ENCODE data around the gene IL13RA1. TPM values are rescaled to one million over a fixed set of nuclear protein-coding genes. Genes with fewer than 3 reads are reported as not detected.

The IL13RA1 gene
- total RNA-seq (100 to 1,000 TPM in 1 of 2 donors, 10 to 100 TPM in 1; 31.2 to 137 TPM), polyA plus RNA-seq (10 to 100 TPM; 35.9 to 53.1 TPM)

DNA sequence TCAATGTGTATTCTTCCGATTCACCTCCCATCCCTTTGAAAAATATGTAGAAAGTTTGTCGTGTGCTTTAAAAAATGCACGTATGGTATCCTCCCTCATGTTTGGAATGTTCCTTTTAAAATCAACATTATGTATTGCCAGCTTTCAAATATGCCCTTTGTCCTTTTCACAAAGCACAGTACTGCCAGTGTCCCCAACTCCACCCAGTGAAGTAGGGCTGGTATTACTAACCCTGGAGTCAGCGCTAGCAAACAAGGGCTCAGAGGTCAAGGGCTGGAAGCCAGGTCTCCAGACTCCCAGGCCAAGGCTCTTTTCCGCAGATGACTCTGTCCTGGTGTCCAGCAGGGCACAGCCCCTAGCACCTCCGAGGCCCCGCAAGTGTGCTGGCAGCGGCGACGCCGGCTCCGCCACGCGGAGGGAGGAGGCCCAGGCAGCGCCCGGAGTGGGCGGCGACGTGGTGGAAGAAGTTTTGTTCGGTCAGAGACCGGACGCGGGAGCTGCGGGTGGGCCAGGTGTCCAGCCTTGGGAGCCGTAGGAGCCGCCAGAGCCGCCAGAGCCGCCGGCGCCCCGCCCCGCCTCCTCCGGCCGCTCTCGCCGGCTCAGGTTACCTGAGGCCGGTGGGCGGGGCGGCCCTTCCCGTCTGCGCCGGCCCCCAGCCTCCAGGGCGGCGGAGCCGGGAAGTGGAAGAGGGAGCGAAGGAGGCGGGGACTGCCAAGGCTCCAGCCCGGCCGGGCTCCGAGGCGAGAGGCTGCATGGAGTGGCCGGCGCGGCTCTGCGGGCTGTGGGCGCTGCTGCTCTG is at the start of gene IL13RA1:
Gene IL13RA1 (plus strand): TSS at position 720 of the 799 bp plus-strand sequence. CDS start 33 bp downstream, at position 753.
- peak within 1 kb of the TSS; percentile 45 to 93 (median 61) for H3K4me3 ChIP-seq (ENCODE audit: low read depth in 1 of 3, low read length in 3 of 3)
- peak within 1 kb of the TSS; percentile 91 to 93 for H3K27ac ChIP-seq (ENCODE audit: low read depth in 1 of 2, low read length in 2 of 2)
- 1% methylated on average over 56 of the region's 56 CpGs for WGBS
- no peaks in the 10 kb centered on the region for H3K9me3 ChIP-seq (ENCODE audit: control insufficient read depth in 4 of 4, low read length in 3 of 4)
- DNase-seq (ENCODE audit: low spot score), result peak; percentile 49
- peak within 1 kb of the TSS; percentile 33 to 71 for H3K9ac ChIP-seq (ENCODE audit: low read depth in 1 of 2, low read length in 2 of 2)
- no peaks in the 10 kb centered on the region for H3K27me3 ChIP-seq (ENCODE audit: control insufficient read depth in 4 of 4, insufficient read depth in 4 of 4, low read length in 3 of 4)
- no peaks in the 10 kb centered on the region for H3K36me3 ChIP-seq (ENCODE audit: control insufficient read depth in 4 of 4, insufficient read depth in 3 of 4, low read depth in 1 of 4, low read length in 3 of 4)
- TF ChIP-seq RAD21 (IDR thresholded peaks at IDR 0.05) (peak; percentile 5 to 40), NR2F2 (IDR thresholded peaks at IDR 0.05) (peak; percentile 92), SP1 (IDR thresholded peaks at IDR 0.05) (peak; percentile 94), YY1 (IDR thresholded peaks at IDR 0.05) (peak; percentile 58), JUND (IDR thresholded peaks at IDR 0.05) (peak; percentile 49 to 53), FOXA2 (IDR thresholded peaks at IDR 0.05) (no peak), HNF4G (IDR thresholded peaks at IDR 0.05) (peak; percentile 74), EGR1 (IDR thresholded peaks at IDR 0.05; ENCODE audit: low read depth in 2 of 2) (no peak), HNF4A (conservative IDR thresholded peaks at IDR 0.05) (peak; percentile 80 to 92), TAF1 (conservative IDR thresholded peaks at IDR 0.05) (peak; percentile 38), RXRA (IDR thresholded peaks at IDR 0.05) (peak; percentile 87 to 93)
- TF ChIP-seq, protein P1, sequence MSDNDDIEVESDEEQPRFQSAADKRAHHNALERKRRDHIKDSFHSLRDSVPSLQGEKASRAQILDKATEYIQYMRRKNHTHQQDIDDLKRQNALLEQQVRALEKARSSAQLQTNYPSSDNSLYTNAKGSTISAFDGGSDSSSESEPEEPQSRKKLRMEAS (IDR thresholded peaks at IDR 0.05), result peak; percentile 34
- TF ChIP-seq, protein P2, sequence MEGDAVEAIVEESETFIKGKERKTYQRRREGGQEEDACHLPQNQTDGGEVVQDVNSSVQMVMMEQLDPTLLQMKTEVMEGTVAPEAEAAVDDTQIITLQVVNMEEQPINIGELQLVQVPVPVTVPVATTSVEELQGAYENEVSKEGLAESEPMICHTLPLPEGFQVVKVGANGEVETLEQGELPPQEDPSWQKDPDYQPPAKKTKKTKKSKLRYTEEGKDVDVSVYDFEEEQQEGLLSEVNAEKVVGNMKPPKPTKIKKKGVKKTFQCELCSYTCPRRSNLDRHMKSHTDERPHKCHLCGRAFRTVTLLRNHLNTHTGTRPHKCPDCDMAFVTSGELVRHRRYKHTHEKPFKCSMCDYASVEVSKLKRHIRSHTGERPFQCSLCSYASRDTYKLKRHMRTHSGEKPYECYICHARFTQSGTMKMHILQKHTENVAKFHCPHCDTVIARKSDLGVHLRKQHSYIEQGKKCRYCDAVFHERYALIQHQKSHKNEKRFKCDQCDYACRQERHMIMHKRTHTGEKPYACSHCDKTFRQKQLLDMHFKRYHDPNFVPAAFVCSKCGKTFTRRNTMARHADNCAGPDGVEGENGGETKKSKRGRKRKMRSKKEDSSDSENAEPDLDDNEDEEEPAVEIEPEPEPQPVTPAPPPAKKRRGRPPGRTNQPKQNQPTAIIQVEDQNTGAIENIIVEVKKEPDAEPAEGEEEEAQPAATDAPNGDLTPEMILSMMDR (IDR thresholded peaks at IDR 0.05; ENCODE audit: low read depth, low read length, missing input control), result no peak
- TF ChIP-seq, protein P3, sequence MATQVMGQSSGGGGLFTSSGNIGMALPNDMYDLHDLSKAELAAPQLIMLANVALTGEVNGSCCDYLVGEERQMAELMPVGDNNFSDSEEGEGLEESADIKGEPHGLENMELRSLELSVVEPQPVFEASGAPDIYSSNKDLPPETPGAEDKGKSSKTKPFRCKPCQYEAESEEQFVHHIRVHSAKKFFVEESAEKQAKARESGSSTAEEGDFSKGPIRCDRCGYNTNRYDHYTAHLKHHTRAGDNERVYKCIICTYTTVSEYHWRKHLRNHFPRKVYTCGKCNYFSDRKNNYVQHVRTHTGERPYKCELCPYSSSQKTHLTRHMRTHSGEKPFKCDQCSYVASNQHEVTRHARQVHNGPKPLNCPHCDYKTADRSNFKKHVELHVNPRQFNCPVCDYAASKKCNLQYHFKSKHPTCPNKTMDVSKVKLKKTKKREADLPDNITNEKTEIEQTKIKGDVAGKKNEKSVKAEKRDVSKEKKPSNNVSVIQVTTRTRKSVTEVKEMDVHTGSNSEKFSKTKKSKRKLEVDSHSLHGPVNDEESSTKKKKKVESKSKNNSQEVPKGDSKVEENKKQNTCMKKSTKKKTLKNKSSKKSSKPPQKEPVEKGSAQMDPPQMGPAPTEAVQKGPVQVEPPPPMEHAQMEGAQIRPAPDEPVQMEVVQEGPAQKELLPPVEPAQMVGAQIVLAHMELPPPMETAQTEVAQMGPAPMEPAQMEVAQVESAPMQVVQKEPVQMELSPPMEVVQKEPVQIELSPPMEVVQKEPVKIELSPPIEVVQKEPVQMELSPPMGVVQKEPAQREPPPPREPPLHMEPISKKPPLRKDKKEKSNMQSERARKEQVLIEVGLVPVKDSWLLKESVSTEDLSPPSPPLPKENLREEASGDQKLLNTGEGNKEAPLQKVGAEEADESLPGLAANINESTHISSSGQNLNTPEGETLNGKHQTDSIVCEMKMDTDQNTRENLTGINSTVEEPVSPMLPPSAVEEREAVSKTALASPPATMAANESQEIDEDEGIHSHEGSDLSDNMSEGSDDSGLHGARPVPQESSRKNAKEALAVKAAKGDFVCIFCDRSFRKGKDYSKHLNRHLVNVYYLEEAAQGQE (IDR thresholded peaks at IDR 0.05), result no peak
- peaks cover 12 to 36% (median 28%) of the 10 kb centered on the region in 4 donors for H3K4me1 ChIP-seq (ENCODE audit: control insufficient read depth in 4 of 4, insufficient read depth in 4 of 4, low read length in 3 of 4)

DNA sequence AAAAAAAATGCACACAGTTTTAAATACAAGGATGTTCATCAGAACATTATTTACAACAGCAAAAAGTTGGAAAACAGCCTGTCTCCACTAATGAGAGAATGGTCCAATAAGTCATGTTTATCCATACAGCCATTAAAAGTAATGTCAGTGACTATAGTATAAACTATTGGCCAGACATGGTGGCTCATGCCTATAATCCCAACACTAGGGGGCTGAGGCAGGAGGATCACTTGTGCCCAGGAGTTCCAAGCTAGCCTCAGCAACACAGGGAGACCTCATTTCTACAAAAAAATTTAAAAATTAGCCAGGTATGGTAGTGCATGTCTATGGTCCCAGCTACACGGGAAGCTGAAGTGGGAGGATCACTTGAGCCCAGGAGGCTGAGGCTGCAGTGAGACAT is 48.1 kb upstream of the IL13RA1 start:
- no peaks in the 10 kb centered on the region for H3K36me3 ChIP-seq (ENCODE audit: control insufficient read depth in 4 of 4, insufficient read depth in 3 of 4, low read depth in 1 of 4, low read length in 3 of 4)
- TF ChIP-seq NR2F2 (IDR thresholded peaks at IDR 0.05) (no peak), GABPA (IDR thresholded peaks at IDR 0.05 in 1 of 2, conservative IDR thresholded peaks at IDR 0.05 in 1 of 2) (no peak), FOXA2 (IDR thresholded peaks at IDR 0.05) (no peak), FOXA1 (IDR thresholded peaks at IDR 0.05) (no peak), EGR1 (IDR thresholded peaks at IDR 0.05; ENCODE audit: low read depth in 2 of 2) (no peak)
- TF ChIP-seq, protein P2 (IDR thresholded peaks at IDR 0.05; ENCODE audit: low read depth, low read length, missing input control), result no peak
- TF ChIP-seq, protein P4, sequence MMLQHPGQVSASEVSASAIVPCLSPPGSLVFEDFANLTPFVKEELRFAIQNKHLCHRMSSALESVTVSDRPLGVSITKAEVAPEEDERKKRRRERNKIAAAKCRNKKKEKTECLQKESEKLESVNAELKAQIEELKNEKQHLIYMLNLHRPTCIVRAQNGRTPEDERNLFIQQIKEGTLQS (IDR thresholded peaks at IDR 0.05), result no peak
- TF ChIP-seq, protein P3 (IDR thresholded peaks at IDR 0.05), result no peak
- TF ChIP-seq, protein P1 (IDR thresholded peaks at IDR 0.05), result no peak

More for the DNA sequence above, 48.1 kb upstream of the IL13RA1 start:
- no peak for DNase-seq (ENCODE audit: low spot score)
- WGBS, result 98% methylated on average over 1 of the region's 1 CpG
- Histone ChIP-seq H3K4me1 (ENCODE audit: control insufficient read depth in 4 of 4, insufficient read depth in 4 of 4, low read length in 3 of 4) (peaks cover 0 to 6% (median under 1%) of the 10 kb centered on the region in 4 donors), H3K27me3 (ENCODE audit: control insufficient read depth in 4 of 4, insufficient read depth in 4 of 4, low read length in 3 of 4) (no peaks in the 10 kb centered on the region), H3K9ac (ENCODE audit: low read depth in 1 of 2, low read length in 2 of 2) (no peak overlapping the region), H3K27ac (ENCODE audit: low read depth in 1 of 2, low read length in 2 of 2) (no peak overlapping the region), H3K4me3 (ENCODE audit: low read depth in 1 of 3, low read length in 3 of 3) (no peak overlapping the region), H3K9me3 (ENCODE audit: control insufficient read depth in 4 of 4, low read length in 3 of 4) (no peaks in the 10 kb centered on the region)

Data from liver (tissue), 9 donors.